Ishikawa (cell line): ENCODE results near the gene MTMR8.

Experiments used
- CEBPB ChIP-seq: IDR thresholded peaks from 2 replicates; pipeline ENCODE4 v1.6.1; 2012
- CREB1 ChIP-seq: IDR thresholded peaks from 2 replicates; pipeline ENCODE4 v1.6.1; 2012; ENCODE audit warnings: low read depth
- EGR1 ChIP-seq: IDR thresholded peaks from 2 replicates; pipeline ENCODE4 v1.6.1; 2012
- EP300 ChIP-seq: IDR thresholded peaks from 2 replicates; pipeline ENCODE4 v1.6.1; 2012; ENCODE audit warnings: borderline replicate concordance
- FOXM1 ChIP-seq: IDR thresholded peaks from 2 replicates; pipeline ENCODE4 v1.6.1; 2012; ENCODE audit warnings: low read depth, borderline replicate concordance
- MAX ChIP-seq: IDR thresholded peaks from 2 replicates; pipeline ENCODE4 v1.6.1; 2012
- NFIC ChIP-seq: IDR thresholded peaks from 2 replicates; pipeline ENCODE4 v1.6.1; 2012
- RAD21 ChIP-seq: IDR thresholded peaks from 2 replicates; pipeline ENCODE4 v1.6.1; 2012; ENCODE audit warnings: low read depth
- REST ChIP-seq: IDR thresholded peaks from 2 replicates; pipeline ENCODE4 v1.6.1; 2012; ENCODE audit warnings: low read depth, mild to moderate bottlenecking
- TAF1 ChIP-seq: IDR thresholded peaks from 2 replicates; pipeline ENCODE4 v1.6.1; 2012; ENCODE audit warnings: low read depth, mild to moderate bottlenecking
- TCF12 ChIP-seq: IDR thresholded peaks from 2 replicates; pipeline ENCODE4 v1.6.1; 2012; ENCODE audit warnings: low read depth
- TEAD4 ChIP-seq: IDR thresholded peaks from 2 replicates; pipeline ENCODE4 v1.6.1; 2012
- USF1 ChIP-seq: IDR thresholded peaks from 2 replicates; pipeline ENCODE4 v1.6.1; 2012
- YY1 ChIP-seq: IDR thresholded peaks from 2 replicates; pipeline ENCODE4 v1.6.1; 2012; ENCODE audit warnings: low read depth
- ZBTB7A ChIP-seq: IDR thresholded peaks from 2 replicates; pipeline ENCODE4 v1.6.1; 2012; ENCODE audit warnings: low read depth

The MTMR8 gene

GRCh38 chrX:64428371-64428770, 33.1 kb upstream of the MTMR8 start:
- TF ChIP-seq USF1 (no peak), EGR1 (no peak), FOXM1 (no peak), TAF1 (no peak), NFIC (no peak), CREB1 (no peak), CEBPB (no peak), ZBTB7A (no peak), YY1 (no peak), TEAD4 (no peak), MAX (no peak), TCF12 (no peak), REST (no peak), EP300 (no peak), RAD21 (no peak)

DNA sequence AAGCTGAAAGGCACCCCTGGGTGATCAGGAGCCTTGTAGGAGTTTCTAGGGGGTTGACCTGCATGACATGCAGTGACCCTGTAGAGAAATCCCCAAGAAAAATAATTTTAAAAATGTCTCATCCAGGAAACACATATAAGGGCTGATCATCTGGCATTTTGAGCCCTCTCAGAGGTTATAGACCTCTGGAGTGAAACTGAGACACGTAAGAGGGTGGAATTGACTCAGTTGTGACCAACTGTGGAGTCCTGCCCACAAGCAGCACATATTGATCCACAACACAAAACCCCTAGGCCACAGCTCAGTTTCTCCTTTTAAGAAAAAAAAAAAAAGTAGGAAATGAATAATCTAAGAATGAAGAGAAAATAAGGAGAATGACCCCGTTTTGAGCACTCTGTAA, 32.5 kb upstream of the MTMR8 start:
- no peak for TF ChIP-seq CREB1
- no peak for TF ChIP-seq TAF1
- TF ChIP-seq REST = no peak
- no peak for TF ChIP-seq USF1
- no peak for TF ChIP-seq EP300
- no peak for TF ChIP-seq RAD21
- TF ChIP-seq YY1 = no peak
- no peak for TF ChIP-seq MAX
- TF ChIP-seq EGR1 = no peak
- TF ChIP-seq FOXM1 = no peak
- TF ChIP-seq CEBPB = no peak

DNA sequence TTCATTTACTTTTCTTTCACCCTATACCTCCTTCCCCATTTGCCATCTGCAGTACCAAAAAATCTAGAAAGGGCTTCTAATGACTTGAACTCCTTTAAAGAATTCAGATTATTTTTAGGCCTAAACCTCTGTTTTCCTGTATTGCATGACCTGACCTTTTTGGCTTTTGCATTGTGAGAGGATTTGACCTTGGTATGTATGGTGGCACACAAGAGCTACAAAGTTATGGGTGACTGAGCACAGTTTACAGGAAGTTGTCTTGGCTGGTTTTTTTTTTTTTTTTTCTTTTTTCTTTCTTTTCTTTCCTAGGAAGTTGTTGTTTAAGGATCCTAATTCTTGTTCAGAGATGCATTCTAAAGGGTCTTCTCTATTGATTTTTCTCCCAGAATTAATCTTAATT, 32.0 kb upstream of the MTMR8 start:
- no peak for TF ChIP-seq NFIC

- no peak for TF ChIP-seq CEBPB
- no peak for TF ChIP-seq MAX
- no peak for TF ChIP-seq TCF12
- no peak for TF ChIP-seq EP300
- TF ChIP-seq EGR1 = no peak
- no peak for TF ChIP-seq ZBTB7A
- TF ChIP-seq YY1 = no peak
- no peak for TF ChIP-seq CREB1
- TF ChIP-seq TAF1 = no peak
- TF ChIP-seq USF1 = no peak
- no peak for TF ChIP-seq FOXM1
- no peak for TF ChIP-seq RAD21
- TF ChIP-seq REST = no peak
Measured at GRCh38 chrX:64398088-64398487, 2.8 kb upstream of the MTMR8 start.

DNA sequence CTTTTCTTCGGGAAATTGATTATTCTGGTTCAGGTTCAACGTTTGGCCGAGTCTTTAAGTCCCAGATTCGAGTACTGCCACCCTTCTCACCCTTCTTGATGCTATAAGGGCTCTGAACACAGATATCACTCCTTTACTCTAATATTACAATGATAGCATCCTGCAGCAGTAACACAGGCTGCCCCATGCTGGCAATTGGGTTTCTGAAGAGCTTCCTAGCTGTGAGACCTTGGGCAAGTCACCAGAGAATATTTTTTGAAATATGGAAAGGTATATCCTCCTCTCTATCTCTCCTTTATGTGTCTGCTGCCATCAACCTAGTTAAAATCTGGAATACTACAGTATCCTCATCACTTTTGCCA, 297 bp upstream of the MTMR8 start:
- TF ChIP-seq TEAD4 (no peak), YY1 (no peak), MAX (0 out of 2 replicates have a peak, but pooled peaks have one; percentile 1), TAF1 (no peak), TCF12 (no peak), NFIC (no peak), EP300 (no peak), REST (no peak)
